Right kidney (tissue), 1 donor: ENCODE measurements around the gene RAB3IP.
"Not testable (repeated sequence)": the region's sequence is repeated elsewhere in the genome, so short reads cannot be mapped to it uniquely, and the experiment has no call there.

Experiments used
- DNase-seq: peaks from one replicate; pipeline ENCODE4 v3.0.0-alpha.2; 2016

RAB3IP gene

DNA sequence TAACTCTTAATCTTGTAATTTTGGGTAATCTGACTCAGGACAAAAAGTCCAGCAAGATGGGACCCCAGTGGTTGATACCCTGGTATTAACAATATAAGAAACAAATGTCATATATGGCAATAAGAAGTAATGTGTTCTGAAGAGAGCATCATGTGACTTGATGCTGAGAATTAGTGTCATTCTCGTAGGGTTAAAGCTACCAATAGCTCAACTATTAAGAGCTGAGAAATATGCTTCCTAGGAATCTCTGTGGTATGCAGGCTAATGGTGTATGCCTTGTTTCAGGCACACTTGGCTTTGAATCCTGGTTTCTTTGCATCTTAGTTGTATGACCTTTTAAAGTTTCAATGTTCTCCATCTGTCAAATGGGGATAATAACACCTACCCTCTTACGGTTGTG is 95.5 kb downstream of the RAB3IP start:
- DNase-seq = no peak

DNA sequence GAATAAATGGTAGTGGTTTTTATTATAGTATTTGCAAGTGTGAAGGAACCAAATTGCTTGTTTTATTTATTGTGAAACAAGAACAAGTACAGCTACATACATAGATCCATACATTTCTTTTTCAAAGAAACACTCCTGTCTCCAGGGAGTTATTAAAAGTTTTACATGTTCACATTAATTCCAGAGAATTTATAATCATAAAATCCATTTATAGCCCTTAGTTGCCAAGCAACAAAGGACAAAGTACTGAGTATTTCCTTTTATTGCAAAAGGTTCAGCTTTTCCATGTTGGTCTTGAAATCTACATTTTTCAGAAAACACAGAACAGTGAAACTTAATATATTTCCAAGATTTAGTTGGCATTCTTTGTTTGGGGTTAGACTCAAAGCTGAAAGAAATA is 95.9 kb downstream of the RAB3IP start:
- DNase-seq = no peak

DNA sequence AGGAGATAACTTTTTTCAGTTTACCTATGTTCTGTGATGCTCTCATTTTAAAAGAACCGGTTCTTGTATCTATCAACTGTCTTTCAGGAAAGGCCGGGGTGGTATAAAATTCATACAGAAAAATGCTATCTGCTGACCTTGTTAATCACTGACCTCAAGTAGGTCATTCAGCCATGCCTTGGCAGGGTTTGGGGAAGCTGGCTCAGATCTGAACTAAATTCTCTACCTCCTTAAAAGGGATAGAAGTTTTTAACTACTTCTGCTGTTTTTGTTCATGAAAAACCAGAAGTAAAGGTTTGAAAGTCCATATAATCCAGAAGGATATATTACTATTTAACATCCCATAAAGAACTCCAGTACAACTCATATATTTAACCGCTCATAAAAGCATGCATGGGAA is 96.4 kb downstream of the RAB3IP start:
- DNase-seq = no peak

DNA sequence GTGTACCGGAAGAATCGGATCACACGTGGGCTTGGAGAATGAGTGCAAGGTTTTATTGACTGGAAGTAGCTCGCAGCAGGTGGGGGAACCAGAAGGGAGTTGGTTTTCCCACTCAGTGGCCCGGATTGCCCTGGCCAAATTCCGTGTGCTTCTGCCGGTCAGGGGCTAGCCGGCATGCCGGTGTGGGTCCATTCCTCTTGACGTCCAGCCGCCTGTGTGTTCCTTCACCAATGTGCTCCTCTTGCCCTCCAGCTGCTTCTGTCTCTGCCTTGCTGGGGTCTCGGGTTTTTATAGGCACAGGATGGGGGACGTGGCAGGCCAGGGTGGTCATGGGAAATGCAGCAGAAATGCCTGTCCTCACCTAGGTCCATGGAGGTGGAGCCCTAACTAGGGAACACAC is 97.4 kb downstream of the RAB3IP start:
- DNase-seq = no peak

DNA sequence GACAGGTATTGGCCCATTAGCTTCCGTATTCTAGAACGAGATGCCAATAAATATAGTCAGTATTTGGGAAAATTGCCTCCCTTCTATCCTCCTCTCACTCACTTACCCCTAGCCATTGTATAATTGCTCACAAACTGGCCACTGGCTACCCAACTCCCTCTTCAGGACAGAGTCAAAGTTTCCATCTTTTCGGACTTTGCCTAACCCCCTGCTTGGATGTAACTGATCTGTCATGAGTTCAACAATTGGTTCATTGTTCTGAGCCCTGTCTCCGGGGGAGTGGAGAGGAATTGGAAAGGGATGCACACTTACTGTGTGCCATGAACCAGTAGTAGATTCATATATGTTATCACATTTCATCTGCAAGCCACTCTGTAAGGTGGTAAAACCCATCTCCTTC is 98.5 kb downstream of the RAB3IP start:
- DNase-seq = no peak

DNA sequence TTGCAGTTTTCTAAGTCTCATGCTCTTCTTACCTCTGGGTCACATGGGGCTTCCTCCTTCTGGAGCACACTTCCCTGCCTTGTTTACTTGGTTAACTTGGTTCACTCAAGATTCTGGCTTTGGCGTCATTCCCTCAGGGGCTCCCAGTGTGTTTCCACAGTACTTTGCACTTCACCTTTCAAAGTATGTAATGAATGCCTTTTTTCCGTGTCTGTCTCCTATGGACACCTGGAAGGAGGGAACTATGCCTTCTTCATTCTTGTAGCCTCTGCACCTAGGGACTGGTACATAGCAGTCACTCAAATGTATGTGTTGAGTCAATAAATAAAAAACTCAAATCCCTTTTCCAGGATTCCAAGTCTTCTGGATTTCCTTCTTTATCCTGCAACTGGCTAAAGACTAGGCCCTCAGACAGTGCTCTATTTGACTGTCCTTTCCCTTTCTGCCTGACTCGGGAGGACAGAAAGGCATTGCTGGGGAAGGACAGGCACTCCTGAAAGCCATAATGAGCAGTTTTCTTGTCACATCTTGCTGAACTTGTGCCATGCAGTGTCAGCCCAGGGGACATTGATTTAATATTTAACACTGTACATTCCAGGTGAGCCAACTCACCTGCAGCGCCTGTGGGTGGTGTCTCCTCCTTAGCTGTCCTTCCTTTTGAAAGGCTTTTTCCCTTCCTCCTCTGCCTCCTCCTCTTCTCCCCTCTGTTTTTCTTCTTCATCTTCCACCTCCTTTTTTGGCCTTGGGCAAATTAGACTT is 99.2 kb downstream of the RAB3IP start:
- no peak for DNase-seq

DNA sequence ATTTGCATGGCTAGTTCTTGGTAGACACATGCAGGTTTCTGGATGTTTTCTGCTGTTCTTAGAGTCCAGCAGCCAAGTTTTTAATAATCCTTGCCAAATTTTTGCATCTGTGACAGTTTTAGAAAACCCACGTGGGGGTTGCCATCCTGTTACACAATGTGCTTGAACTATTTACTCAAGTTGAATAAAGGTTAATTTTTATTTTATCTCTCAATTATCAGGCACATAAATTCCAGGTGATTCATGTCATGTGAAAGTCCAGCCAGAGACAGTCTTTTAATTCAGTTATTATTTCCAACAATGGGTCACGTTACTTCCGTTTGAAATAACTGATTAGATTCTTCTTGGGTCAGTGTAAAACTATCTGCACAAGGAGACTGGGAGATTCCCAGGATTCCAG is 102.1 kb downstream of the RAB3IP start:
- DNase-seq = no peak

DNA sequence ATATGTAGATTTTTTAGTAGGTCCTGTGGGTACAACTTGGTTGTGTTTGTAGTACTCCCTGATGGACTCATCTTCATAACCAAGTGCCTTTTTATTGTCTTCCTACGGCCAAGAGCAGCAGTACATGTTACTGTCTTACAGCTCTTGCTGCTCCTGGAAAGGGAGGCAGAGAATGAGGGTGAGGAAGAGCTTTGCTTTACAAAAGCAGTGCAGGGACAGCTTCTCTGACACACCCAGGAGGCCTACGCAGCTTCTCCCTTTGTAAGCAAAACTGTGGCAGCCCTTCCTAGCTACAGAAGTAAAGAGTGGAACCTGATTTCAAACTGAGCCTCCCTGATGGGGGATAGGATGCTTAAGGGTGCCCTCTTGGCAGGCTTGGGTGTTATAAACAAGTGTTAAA is 104.9 kb downstream of the RAB3IP start:
- no peak for DNase-seq

DNA sequence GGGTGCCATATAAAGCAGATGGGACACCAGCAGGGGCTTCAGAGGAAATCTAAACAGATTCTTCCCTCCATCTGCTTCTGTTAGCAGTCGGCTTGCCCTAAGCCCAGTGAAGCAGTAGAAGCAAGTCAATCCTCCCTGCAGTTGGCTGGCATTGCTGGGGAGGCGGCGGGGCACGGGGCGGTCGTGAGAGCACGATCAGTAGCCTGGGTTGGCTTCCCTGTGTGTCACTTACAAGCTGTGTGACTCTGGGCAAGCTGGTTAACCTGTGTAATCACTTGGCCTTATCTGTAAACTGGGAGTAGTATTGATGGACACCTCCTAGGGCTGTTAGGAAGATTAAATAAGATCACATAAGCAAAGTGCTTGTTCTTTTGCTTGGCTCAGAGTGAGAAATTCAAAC is 105.8 kb downstream of the RAB3IP start:
- no peak for DNase-seq

DNA sequence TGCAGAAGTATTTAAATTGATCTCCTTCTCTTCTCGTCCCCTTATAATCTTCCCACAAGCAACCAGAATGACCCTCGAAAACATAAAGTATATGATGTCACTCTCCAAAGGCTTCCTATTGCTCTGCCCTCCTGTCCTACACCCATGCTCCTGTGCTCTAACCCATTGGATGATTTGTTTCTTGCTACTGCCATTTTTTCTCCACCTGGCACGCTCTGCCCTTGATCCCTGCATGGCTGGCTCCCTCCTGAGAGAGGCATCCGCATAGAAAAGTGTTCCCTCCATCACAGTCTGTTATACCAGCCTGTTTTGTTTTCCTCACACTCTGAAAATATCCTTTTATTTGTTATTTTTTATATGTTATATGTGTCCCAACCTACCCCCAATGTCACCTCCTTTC is 106.2 kb downstream of the RAB3IP start:
- no peak for DNase-seq

DNA sequence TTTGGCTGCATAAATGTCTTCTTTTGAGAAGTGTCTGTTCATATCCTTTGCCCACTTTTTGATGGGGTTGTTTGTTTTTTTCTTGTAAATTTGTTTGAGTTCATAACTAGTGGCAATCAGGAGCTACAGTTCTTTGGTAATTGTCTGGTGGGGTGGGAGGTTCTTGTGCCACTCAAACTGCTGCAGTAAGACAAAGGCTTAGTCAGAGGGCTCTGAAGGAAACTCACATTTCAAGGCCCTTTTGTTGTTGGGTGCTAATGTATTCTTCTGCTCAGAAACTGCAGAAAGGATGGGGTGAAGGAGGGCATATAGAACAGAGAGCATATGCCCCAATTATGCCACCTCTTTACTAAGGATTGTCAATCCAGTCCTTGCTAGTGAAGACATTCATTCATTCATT is 108.3 kb downstream of the RAB3IP start:
- DNase-seq = no peak

DNA sequence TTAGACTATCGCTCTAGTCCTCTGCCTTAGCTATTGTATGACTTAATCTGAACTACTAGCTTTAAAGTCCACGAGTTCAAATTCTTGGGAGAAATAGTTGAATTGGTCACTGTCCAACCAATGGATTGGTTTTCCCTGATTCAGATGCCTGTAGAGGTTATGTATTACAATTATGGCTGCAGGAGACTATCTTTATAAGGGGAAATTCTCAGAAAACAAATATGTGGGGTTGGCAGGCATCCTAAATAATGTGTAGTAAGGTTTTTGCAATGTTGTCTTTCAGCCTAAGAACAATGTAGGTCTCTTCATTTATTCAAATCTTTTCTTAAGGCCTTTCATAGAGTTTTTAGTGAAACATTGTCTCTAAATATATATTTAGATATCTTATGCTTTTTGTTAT is 113.3 kb downstream of the RAB3IP start:
- no peak for DNase-seq

DNA sequence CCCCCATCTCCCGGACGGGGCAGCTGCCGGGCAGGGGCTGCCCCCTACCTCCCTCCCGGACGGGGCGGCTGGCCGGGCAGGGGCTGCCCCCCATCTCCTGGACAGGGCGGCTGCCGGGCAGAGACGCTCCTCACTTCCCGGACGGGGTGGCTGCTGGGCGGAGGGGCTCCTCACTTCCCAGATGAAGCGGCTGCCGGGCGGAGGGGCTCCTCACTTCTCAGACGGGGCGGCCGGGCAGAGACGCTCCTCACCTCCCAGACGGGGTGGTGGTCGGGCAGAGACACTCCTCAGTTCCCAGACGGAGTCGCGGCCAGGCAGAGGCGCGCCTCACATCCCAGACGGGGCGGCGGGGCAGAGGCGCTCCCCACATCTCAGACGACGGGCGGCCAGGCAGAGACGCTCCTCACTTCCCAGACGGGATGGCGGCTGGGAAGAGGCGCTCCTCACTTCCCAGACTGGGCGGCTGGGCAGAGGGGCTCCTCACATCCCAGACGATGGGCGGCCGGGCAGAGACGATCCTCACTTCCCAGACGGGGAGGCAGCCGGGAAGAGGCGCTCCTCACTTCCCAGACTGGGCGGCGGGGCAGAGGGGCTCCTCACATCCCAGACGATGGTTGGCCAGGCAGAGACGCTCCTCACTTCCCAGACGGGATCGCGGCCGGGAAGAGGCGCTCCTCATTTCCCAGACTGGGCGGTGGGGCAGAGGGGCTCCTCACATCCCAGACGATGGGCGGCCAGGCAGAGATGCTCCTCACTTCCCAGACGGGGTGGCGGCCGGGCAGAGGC is 114.7 kb downstream of the RAB3IP start:
- not testable (repeated sequence) for DNase-seq

DNA sequence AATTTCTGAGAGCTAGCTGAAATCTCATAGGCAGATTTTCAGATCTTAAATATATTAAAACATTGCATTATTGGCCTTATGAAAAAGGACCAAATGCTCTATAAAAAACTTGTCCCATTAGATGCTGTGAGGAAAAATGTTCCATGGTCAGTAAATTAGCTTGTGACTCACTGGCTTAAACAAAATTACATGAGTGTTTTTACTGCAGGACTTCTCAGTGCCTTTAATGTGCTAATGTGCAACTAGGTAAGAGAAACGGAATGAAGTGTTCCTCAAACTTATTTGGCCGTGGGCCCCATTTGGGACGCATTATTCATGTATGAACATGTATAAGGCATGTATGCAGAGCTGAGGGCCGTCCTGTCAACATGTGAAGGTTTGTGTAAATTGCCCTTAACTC is 128.0 kb downstream of the RAB3IP start:
- DNase-seq = no peak

DNA sequence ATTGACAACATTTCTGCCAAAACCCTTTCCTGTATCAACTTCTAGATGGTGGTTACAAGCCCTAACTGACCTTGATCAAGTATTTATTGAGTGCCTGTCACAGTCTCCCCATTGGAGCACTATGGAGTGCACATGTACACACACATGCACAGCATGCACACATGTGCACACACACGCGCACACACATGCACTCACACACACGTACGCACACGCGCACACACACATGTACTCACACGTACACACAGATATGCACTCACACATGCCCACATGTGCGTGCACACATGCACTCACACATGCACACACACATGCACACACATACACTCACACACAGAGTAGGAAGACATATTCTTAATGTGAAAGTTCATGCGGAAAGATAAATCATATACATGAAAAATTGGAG is 130.0 kb downstream of the RAB3IP start:
- no peak for DNase-seq

DNA sequence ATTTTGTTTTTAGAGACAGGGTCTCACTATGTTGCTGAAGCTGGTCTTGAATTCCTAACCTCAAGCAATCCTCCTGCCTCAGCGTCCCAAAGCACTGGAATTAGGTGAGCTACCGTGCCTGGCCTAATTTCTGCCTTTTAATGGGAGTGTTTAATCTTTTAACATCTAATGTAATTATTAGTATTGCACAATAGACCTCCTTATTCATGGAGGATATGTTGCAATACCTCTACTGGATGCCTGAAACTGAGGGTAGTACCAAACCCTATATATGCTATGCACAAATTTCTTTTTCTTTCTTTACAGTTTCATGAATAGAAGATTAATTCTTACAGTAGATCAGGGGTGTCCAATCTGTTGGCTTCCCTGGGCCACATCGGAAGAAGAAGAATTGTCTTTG is 134.1 kb downstream of the RAB3IP start:
- no peak for DNase-seq
